Muscle layer of duodenum (tissue), 2 donors: ENCODE results near the gene RALGPS1.

ENCODE experiments used
- H3K27ac ChIP-seq: one replicate; pipeline ENCODE4 v1.7.0; 2013; ENCODE audit warnings: mild to moderate bottlenecking, low read length
- H3K27me3 ChIP-seq: one replicate; pipeline ENCODE4 v1.7.0; 2013; ENCODE audit warnings: low read depth, mild to moderate bottlenecking, control low read depth, low read length
- H3K36me3 ChIP-seq, 2 donors: one replicate each; pipeline ENCODE4 v1.7.0; 2013; ENCODE audit warnings: low read length in 2 of 2, control low read depth in 1 of 2, mild to moderate bottlenecking in 1 of 2; ENCODE audit not compliant: insufficient read depth in 2 of 2, control insufficient read depth in 1 of 2
- H3K4me1 ChIP-seq, 2 donors: one replicate each; pipeline ENCODE4 v1.7.0; 2013; ENCODE audit warnings: low read length in 2 of 2, mild to moderate bottlenecking in 2 of 2, control low read depth in 1 of 2, moderate library complexity in 1 of 2; ENCODE audit not compliant: insufficient read depth in 2 of 2, control insufficient read depth in 1 of 2
- H3K4me3 ChIP-seq, 2 donors: one replicate each; pipeline ENCODE4 v1.7.0; 2013; ENCODE audit warnings: low read length in 2 of 2, low read depth in 1 of 2, mild to moderate bottlenecking in 1 of 2
- H3K9me3 ChIP-seq, 2 donors: one replicate each; pipeline ENCODE4 v1.7.0; 2013; ENCODE audit warnings: low read length in 2 of 2, control low read depth in 1 of 2, mild to moderate bottlenecking in 1 of 2; ENCODE audit not compliant: control insufficient read depth in 1 of 2
- donor health status: healthy.

Gene RALGPS1

GRCh38 chr9:127136880-127137639 lies 222.5 kb downstream of the RALGPS1 start:
- Histone ChIP-seq H3K9me3 (no peaks in the 10 kb centered on the region), H3K36me3 (no peaks in the 10 kb centered on the region), H3K4me1 (peaks cover 17 to 37% of the 10 kb centered on the region in 2 donors), H3K27me3 (no peaks in the 10 kb centered on the region), H3K27ac (no peak overlapping the region), H3K4me3 (no peak overlapping the region)

- H3K9me3 ChIP-seq = no peaks in the 10 kb centered on the region
- no peaks in the 10 kb centered on the region for H3K27me3 ChIP-seq
- peaks cover 14 to 36% of the 10 kb centered on the region in 2 donors for H3K4me1 ChIP-seq
- H3K36me3 ChIP-seq = no peaks in the 10 kb centered on the region
- no peak overlapping the region for H3K27ac ChIP-seq
- no peak overlapping the region for H3K4me3 ChIP-seq
These were observed 223.2 kb downstream of the RALGPS1 start for GRCh38 chr9:127137640-127138360.

DNA sequence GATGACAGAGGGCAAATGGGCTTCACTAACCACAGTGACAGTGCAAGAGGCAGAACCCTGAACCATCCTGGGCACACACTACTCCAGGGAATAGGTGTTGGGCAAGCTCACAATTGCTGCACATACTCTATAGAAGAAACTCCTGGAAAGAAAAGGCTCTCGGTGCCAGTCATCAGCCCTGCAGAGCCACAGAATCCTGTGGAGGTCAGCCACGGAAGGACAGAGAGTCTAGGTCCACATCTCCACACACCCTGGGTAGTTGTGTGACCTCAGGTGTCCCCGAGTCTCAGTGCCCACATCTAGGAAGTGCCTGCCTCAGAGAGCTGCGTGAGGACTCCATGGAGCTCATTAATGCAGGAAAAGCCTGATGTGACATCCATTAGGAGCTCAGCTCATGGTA lies 223.9 kb downstream of the RALGPS1 start:
- Histone ChIP-seq H3K36me3 (no peaks in the 10 kb centered on the region), H3K4me1 (peaks cover 14 to 30% of the 10 kb centered on the region in 2 donors)

GRCh38 chr9:127139071-127139731 lies 224.6 kb downstream of the RALGPS1 start:
- Histone ChIP-seq H3K27me3 (no peaks in the 10 kb centered on the region), H3K4me1 (peaks cover 11 to 24% of the 10 kb centered on the region in 2 donors), H3K27ac (no peak overlapping the region), H3K36me3 (no peaks in the 10 kb centered on the region), H3K9me3 (no peaks in the 10 kb centered on the region), H3K4me3 (no peak overlapping the region)

More for the DNA sequence above, 223.9 kb downstream of the RALGPS1 start:
- H3K27me3 ChIP-seq = no peaks in the 10 kb centered on the region
- H3K4me3 ChIP-seq = no peak overlapping the region
- H3K27ac ChIP-seq = no peak overlapping the region
- no peaks in the 10 kb centered on the region for H3K9me3 ChIP-seq

GRCh38 chr9:127139775-127140174 lies 225.2 kb downstream of the RALGPS1 start:
- Histone ChIP-seq H3K27me3 (no peaks in the 10 kb centered on the region), H3K36me3 (no peaks in the 10 kb centered on the region), H3K4me3 (no peak overlapping the region), H3K9me3 (no peaks in the 10 kb centered on the region), H3K27ac (no peak overlapping the region), H3K4me1 (peaks cover 5 to 19% of the 10 kb centered on the region in 2 donors)

DNA sequence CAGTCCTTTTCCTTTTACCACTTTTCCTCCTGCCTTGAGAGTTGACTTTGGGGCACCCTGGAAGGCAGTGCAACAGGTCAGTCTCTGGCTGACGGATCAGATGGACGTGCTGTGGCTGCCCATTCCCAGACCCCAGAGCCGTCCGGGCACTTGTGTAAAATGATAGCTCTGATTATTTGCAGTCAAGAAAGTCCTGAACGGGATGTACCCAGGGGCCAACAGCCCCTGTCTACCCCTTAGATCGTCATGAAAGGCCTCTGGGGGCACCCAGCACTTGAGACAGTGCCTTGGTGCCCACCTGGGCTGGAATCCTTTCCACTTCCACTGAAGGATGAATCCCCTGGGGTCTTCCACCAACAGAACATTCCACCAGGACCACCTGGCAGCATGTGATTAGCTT lies 225.6 kb downstream of the RALGPS1 start:
- Histone ChIP-seq H3K4me3 (no peak overlapping the region), H3K4me1 (peaks cover 1 to 15% of the 10 kb centered on the region in 2 donors), H3K36me3 (no peaks in the 10 kb centered on the region)

GRCh38 chr9:127140842-127141675 lies 226.5 kb downstream of the RALGPS1 start:
- Histone ChIP-seq H3K27me3 (no peaks in the 10 kb centered on the region), H3K9me3 (no peaks in the 10 kb centered on the region), H3K4me1 (peaks cover 0 to 6% of the 10 kb centered on the region in 2 donors), H3K27ac (no peak overlapping the region), H3K4me3 (no peak overlapping the region), H3K36me3 (no peaks in the 10 kb centered on the region)

More for the DNA sequence above, 225.6 kb downstream of the RALGPS1 start:
- Histone ChIP-seq H3K9me3 (no peaks in the 10 kb centered on the region), H3K27me3 (no peaks in the 10 kb centered on the region), H3K27ac (no peak overlapping the region)

- no peak overlapping the region for H3K4me3 ChIP-seq
- H3K4me1 ChIP-seq = peaks cover 0 to 2% of the 10 kb centered on the region in 2 donors
- no peak overlapping the region for H3K27ac ChIP-seq
- no peaks in the 10 kb centered on the region for H3K36me3 ChIP-seq
- no peaks in the 10 kb centered on the region for H3K9me3 ChIP-seq
- H3K27me3 ChIP-seq = no peaks in the 10 kb centered on the region
These were observed 227.7 kb downstream of the RALGPS1 start for GRCh38 chr9:127142291-127142690.

DNA sequence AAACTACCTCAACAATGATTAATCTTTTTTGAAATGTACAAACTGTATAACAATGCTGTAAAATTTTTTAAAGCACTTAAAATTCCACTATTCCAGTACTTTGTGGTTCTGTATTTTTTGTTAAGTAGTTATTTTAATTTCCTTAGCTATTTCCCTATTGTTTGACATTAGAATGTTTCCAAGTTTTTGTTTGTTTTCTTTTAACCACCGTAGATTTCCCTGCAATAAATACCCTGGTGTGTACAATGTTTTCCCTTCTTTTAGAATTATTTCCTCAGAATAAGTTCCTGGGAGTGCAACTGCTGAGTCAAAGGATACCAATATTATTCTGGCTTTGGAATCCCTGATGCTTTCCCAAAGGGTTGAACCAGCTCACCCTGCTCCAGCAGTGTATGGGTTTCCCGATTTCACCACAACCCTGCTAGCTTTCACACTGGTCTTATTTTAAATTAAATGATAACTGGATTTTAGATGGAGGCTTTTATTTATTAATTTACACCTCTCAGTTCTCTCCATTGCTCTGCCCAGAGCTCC lies 228.4 kb downstream of the RALGPS1 start:
- Histone ChIP-seq H3K4me3 (no peak overlapping the region), H3K27ac (no peak overlapping the region), H3K27me3 (no peaks in the 10 kb centered on the region), H3K9me3 (no peaks in the 10 kb centered on the region), H3K36me3 (no peaks in the 10 kb centered on the region), H3K4me1 (peaks cover 0 to 3% of the 10 kb centered on the region in 2 donors)

- no peaks in the 10 kb centered on the region for H3K27me3 ChIP-seq
- H3K27ac ChIP-seq = no peak overlapping the region
- H3K4me3 ChIP-seq = no peak overlapping the region
- H3K36me3 ChIP-seq = no peaks in the 10 kb centered on the region
- peaks cover 0 to 3% of the 10 kb centered on the region in 2 donors for H3K4me1 ChIP-seq
- H3K9me3 ChIP-seq = no peaks in the 10 kb centered on the region
These were observed 229.4 kb downstream of the RALGPS1 start for GRCh38 chr9:127143920-127144465.
